HCT116 (cell line): ENCODE measurements around the gene GMEB1.
"Not testable (repeated sequence)": the region's sequence is repeated elsewhere in the genome, so short reads cannot be mapped to it uniquely, and the experiment has no call there.

ENCODE experiments used
- CEBPB ChIP-seq: IDR thresholded peaks from 2 replicates; pipeline ENCODE4 v1.6.1; 2012; ENCODE audit warnings: low read depth
- CTCF ChIP-seq, 3 experiments: fragments of 200-600 bp in 1 of 3; sonication (generic) in 1 of 3; IDR thresholded peaks in 2 of 3; conservative IDR thresholded peaks in 1 of 3; 2 replicates each; pipeline ENCODE4 v1.5.1; 2012 to 2017; ENCODE audit warnings: low read depth in 2 of 3, low read length in 2 of 3, antibody characterized with exemption in 1 of 3, borderline replicate concordance in 1 of 3, control low read depth in 1 of 3, mild to moderate bottlenecking in 1 of 3, mixed read lengths in 1 of 3, mixed run types in 1 of 3, moderate library complexity in 1 of 3; ENCODE audit not compliant: insufficient read depth in 1 of 3
- EGR1 ChIP-seq: IDR thresholded peaks from 2 replicates; pipeline ENCODE4 v1.6.1; 2012; ENCODE audit warnings: low read depth
- EZH2 ChIP-seq: fragments of 200-600 bp; sonication (generic); IDR thresholded peaks from 2 replicates; pipeline ENCODE4 v1.6.1; 2017; ENCODE audit warnings: antibody characterized with exemption, mixed run types
- EZH2phosphoT487 ChIP-seq: fragments of 200-600 bp; IDR thresholded peaks from 2 replicates; pipeline ENCODE4 v1.6.1; 2018; ENCODE audit warnings: antibody characterized with exemption, borderline replicate concordance
- FOSL1 ChIP-seq: IDR thresholded peaks from 2 replicates; pipeline ENCODE4 v1.6.1; 2012; ENCODE audit warnings: low read depth
- POLR2A ChIP-seq: IDR thresholded peaks from 2 replicates; pipeline ENCODE4 v1.7.0; 2011; ENCODE audit warnings: borderline replicate concordance; ENCODE audit not compliant: insufficient read depth, insufficient read length; ENCODE audit errors: extremely low read depth
- POLR2AphosphoS5 ChIP-seq: IDR thresholded peaks from 2 replicates; pipeline ENCODE4 v1.6.1; 2011; ENCODE audit warnings: mild to moderate bottlenecking, low read depth, low read length, moderate library complexity
- SP1 ChIP-seq: IDR thresholded peaks from 2 replicates; pipeline ENCODE4 v1.6.1; 2012; ENCODE audit warnings: low read depth

- TF ChIP-seq CTCF (IDR thresholded peaks at IDR 0.05 in 2 of 3, conservative IDR thresholded peaks at IDR 0.05 in 1 of 3; ENCODE audit: borderline replicate concordance in 1 of 3, insufficient read depth in 1 of 3, low read depth in 2 of 3, low read length in 2 of 3); EZH2phosphoT487; EGR1; FOSL1; EZH2; SP1; CEBPB; POLR2A; POLR2AphosphoS5: not testable (repeated sequence)
These were observed 12.9 kb upstream of the GMEB1 start for GRCh38 chr1:28655448-28656311.
